PC-9 (cell line): ENCODE results near the gene ZNF735. TPM values are rescaled to one million over a fixed set of nuclear protein-coding genes. Genes with fewer than 3 reads are reported as not detected.

Experiments
- BruUV-seq: library from RNA; stranded (reverse); fragments of 400-500 nt; replicated peaks from 2 replicates; lab custom pipeline; 2021; lab: Mats Ljungman, UMichigan
- CTCF ChIA-PET: fragments of 300-600 bp; sonication (Branson Sonifier 250); formaldehyde crosslinking; loops from one replicate; lab custom pipeline; 2022; ENCODE audit warnings: antibody characterized with exemption; lab: Charles Lee
- POLR2A ChIA-PET: fragments of 300-600 bp; sonication (Branson Sonifier 250); formaldehyde crosslinking; loops from one replicate; lab custom pipeline; 2022; ENCODE audit warnings: antibody characterized with exemption; ENCODE audit not compliant: unreplicated experiment; lab: Charles Lee
- DNase-seq, 2 experiments: peaks; one replicate each; pipeline versions ENCODE4 v3.0.0 to v3.0.0-alpha.2; 2015 to 2022; ENCODE audit warnings: mixed read lengths in 1 of 2
- H2AFZ ChIP-seq: fragments of 200-600 bp; sonication (generic); 2 replicates; pipeline ENCODE4 v1.8.1; 2017; ENCODE audit warnings: antibody characterized with exemption
- H3F3A ChIP-seq: fragments of 200-600 bp; sonication (generic); 2 replicates; pipeline ENCODE4 v1.8.1; 2017; ENCODE audit warnings: antibody characterized with exemption, mild to moderate bottlenecking, low read depth; ENCODE audit not compliant: insufficient read depth
- H3K27ac ChIP-seq: fragments of 200-600 bp; sonication (generic); 2 replicates; pipeline ENCODE4 v1.6.1; 2016; ENCODE audit warnings: mixed run types
- H3K27me3 ChIP-seq: fragments of 200-600 bp; sonication (generic); 2 replicates; pipeline ENCODE4 v1.6.1; 2016; ENCODE audit warnings: low read depth, mixed run types; ENCODE audit not compliant: insufficient read depth
- H3K36me3 ChIP-seq: fragments of 200-600 bp; sonication (generic); 2 replicates; pipeline ENCODE4 v1.6.1; 2016; ENCODE audit warnings: low read depth, mixed run types
- H3K4me1 ChIP-seq: fragments of 200-600 bp; sonication (generic); replicated peaks from 2 replicates; pipeline ENCODE4 v1.6.1; 2016; ENCODE audit warnings: mixed run types; ENCODE audit not compliant: insufficient read depth
- H3K4me2 ChIP-seq: fragments of 200-600 bp; sonication (generic); 2 replicates; pipeline ENCODE4 v1.6.1; 2017; ENCODE audit warnings: mixed run types
- H3K4me3 ChIP-seq: fragments of 200-600 bp; sonication (generic); 2 replicates; pipeline ENCODE4 v1.6.1; 2016; ENCODE audit warnings: mixed run types
- H3K79me2 ChIP-seq: fragments of 200-600 bp; sonication (generic); 2 replicates; pipeline ENCODE4 v1.6.1; 2017; ENCODE audit warnings: low read depth, mixed run types
- H3K9me2 ChIP-seq: fragments of 200-600 bp; sonication (generic); 2 replicates; pipeline ENCODE4 v1.8.1; 2017; ENCODE audit warnings: mild to moderate bottlenecking; ENCODE audit not compliant: insufficient read depth
- H3K9me3 ChIP-seq: fragments of 200-600 bp; sonication (generic); 2 replicates; pipeline ENCODE4 v1.8.1; 2016; ENCODE audit warnings: low read depth; ENCODE audit not compliant: insufficient read depth
- H4K20me1 ChIP-seq: fragments of 200-600 bp; sonication (generic); 2 replicates; pipeline ENCODE4 v1.8.1; 2017; ENCODE audit not compliant: insufficient read depth
- CTCF ChIP-seq: fragments of 200-600 bp; sonication (generic); conservative IDR thresholded peaks from 2 replicates; pipeline ENCODE4 v1.6.1; 2017; ENCODE audit warnings: mixed run types, antibody characterized with exemption, mild to moderate bottlenecking, moderate library complexity
- EZH2 ChIP-seq: fragments of 200-600 bp; sonication (generic); IDR thresholded peaks from 2 replicates; pipeline ENCODE4 v1.8.0; 2017; ENCODE audit warnings: antibody characterized with exemption, low read depth
- intact Hi-C: fragments of 100-400 bp; cut with micrococcal nuclease; formaldehyde crosslinking; loops from one replicate; pipeline ENCODE4 v1.10.0; 2022; ENCODE audit not compliant: unreplicated experiment
- total RNA-seq: library from RNA; stranded (reverse); gene quantifications from 2 replicates; pipeline ENCODE4 v1.2.3, GENCODE V29; 2021

ZNF735 gene
- total RNA-seq, 1 experiment from 2014 or later, result not detected

GRCh38 chr7:64180989-64181388 is 26.0 kb upstream of the ZNF735 start:
- TF ChIP-seq CTCF, result peak; percentile 46; the same call in 1 of the 2 replicates
- TF ChIP-seq EZH2, result no peak
- Histone ChIP-seq H4K20me1 (no peaks in the 10 kb centered on the region), H2AFZ (no peak overlapping the region), H3K4me2 (no peak overlapping the region), H3K4me1 (no peaks in the 10 kb centered on the region), H3K4me3 (no peak overlapping the region), H3K36me3 (no peaks in the 10 kb centered on the region), H3K9me3 (no peaks in the 10 kb centered on the region), H3K27ac (no peak overlapping the region), H3K27me3 (no peaks in the 10 kb centered on the region), H3F3A (no peaks in the 10 kb centered on the region), H3K9me2 (no peaks in the 10 kb centered on the region), H3K79me2 (no peaks in the 10 kb centered on the region)
- CTCF ChIA-PET, result no interaction called here
- BruUV-seq, result no TSS peak
- POLR2A ChIA-PET, result no interaction called here
- intact Hi-C loops, result loop anchor here (5.0 kb wide), 1 partner anchor 436 kb away; no protein-coding TSS in a partner anchor
- DNase-seq, result no peak

GRCh38 chr7:64181586-64181985 is 25.4 kb upstream of the ZNF735 start:
- Histone ChIP-seq H3K27ac (no peak overlapping the region), H3K79me2 (no peaks in the 10 kb centered on the region), H3K4me3 (no peak overlapping the region), H3K36me3 (no peaks in the 10 kb centered on the region), H3K27me3 (no peaks in the 10 kb centered on the region), H2AFZ (no peak overlapping the region), H3K4me2 (no peak overlapping the region), H3K4me1 (no peaks in the 10 kb centered on the region), H4K20me1 (no peaks in the 10 kb centered on the region), H3F3A (no peaks in the 10 kb centered on the region), H3K9me3 (no peaks in the 10 kb centered on the region), H3K9me2 (no peaks in the 10 kb centered on the region)
- DNase-seq, result no peak
- POLR2A ChIA-PET, result no interaction called here
- CTCF ChIA-PET, result no interaction called here
- no TSS peak for BruUV-seq
- intact Hi-C loops, result loop anchor here (5.0 kb wide), 1 partner anchor 436 kb away; no protein-coding TSS in a partner anchor
- TF ChIP-seq EZH2, result no peak
- TF ChIP-seq CTCF, result no peak

GRCh38 chr7:64182036-64182790 is 24.8 kb upstream of the ZNF735 start:
- CTCF ChIA-PET, result no interaction called here
- BruUV-seq, result no TSS peak

More at GRCh38 chr7:64182036-64182790, 24.8 kb upstream of the ZNF735 start:
- Histone ChIP-seq H3K27me3 (no peaks in the 10 kb centered on the region), H3F3A (no peaks in the 10 kb centered on the region), H3K4me2 (no peak overlapping the region), H3K9me2 (no peaks in the 10 kb centered on the region), H3K36me3 (no peaks in the 10 kb centered on the region), H3K4me1 (no peaks in the 10 kb centered on the region), H3K79me2 (no peaks in the 10 kb centered on the region), H3K27ac (no peak overlapping the region), H3K4me3 (no peak overlapping the region), H4K20me1 (no peaks in the 10 kb centered on the region), H2AFZ (no peak overlapping the region), H3K9me3 (no peaks in the 10 kb centered on the region)
- TF ChIP-seq CTCF, result no peak
- no peak for TF ChIP-seq EZH2
- POLR2A ChIA-PET, result no interaction called here
- no peak for DNase-seq
- intact Hi-C loops, result loop anchor here (5.0 kb wide), 1 partner anchor 435 kb away; no protein-coding TSS in a partner anchor
